Dendritic cell treated with granulocyte-macrophage colony-stimulating factor and Interleukin-4, amounts not matched to agents 40 ng/mL and 50 ng/mL, for 4 days (primary cell): ENCODE data around the gene SOAT1.
"Not testable (repeated sequence)": the region's sequence is repeated elsewhere in the genome, so short reads cannot be mapped to it uniquely, and the experiment has no call there.

ENCODE experiments used
- H3K27ac Mint-ChIP-seq: one replicate; pipeline ENCODE4 v1.8.0; 2022; ENCODE audit warnings: mild to moderate bottlenecking, mixed read lengths
- H3K27me3 Mint-ChIP-seq: one replicate; pipeline ENCODE4 v1.8.0; 2022; ENCODE audit warnings: mild to moderate bottlenecking, mixed read lengths
- H3K36me3 Mint-ChIP-seq: one replicate; pipeline ENCODE4 v1.8.0; 2022; ENCODE audit warnings: low read depth, mixed read lengths
- H3K4me1 Mint-ChIP-seq: one replicate; pipeline ENCODE4 v1.8.0; 2022; ENCODE audit warnings: low read depth, mixed read lengths
- H3K4me3 Mint-ChIP-seq: one replicate; pipeline ENCODE4 v1.8.0; 2022; ENCODE audit warnings: mild to moderate bottlenecking, moderate library complexity, mixed read lengths
- H3K9me3 Mint-ChIP-seq: one replicate; pipeline ENCODE4 v1.8.0; 2022; ENCODE audit warnings: mixed read lengths
- intact Hi-C: fragments of 100-400 bp; cut with micrococcal nuclease; formaldehyde crosslinking; loops from one replicate; pipeline ENCODE4 v1.15.0; 2022

Gene SOAT1

DNA sequence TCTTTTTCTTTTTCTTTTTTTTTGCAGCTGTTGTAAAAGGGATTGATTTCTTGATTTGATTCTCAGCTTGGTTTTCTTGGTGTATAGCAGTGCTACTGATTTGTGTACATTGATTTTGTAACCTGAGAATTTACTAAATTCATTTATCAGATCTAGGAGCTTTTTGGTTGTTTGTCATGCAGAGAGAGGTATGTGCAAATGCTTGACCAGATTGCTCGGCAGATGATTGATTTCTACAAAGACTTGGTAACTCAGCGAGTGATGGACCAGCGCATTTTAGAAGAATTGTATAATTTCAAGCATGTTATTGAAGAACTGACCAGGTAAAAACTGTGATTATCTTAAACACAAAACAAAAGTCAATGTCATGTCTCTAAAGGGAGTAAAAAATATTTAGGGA is 100.1 kb downstream of the SOAT1 start:
- no peaks in the 10 kb centered on the region for H3K4me1 Mint-ChIP-seq
- H3K36me3 Mint-ChIP-seq: no peaks in the 10 kb centered on the region
- intact Hi-C loops: no loop called here
- H3K27me3 Mint-ChIP-seq: peaks cover 2% of the 10 kb centered on the region
- peaks cover 27% of the 10 kb centered on the region for H3K9me3 Mint-ChIP-seq
- no peak overlapping the region for H3K4me3 Mint-ChIP-seq
- H3K27ac Mint-ChIP-seq: no peak overlapping the region

DNA sequence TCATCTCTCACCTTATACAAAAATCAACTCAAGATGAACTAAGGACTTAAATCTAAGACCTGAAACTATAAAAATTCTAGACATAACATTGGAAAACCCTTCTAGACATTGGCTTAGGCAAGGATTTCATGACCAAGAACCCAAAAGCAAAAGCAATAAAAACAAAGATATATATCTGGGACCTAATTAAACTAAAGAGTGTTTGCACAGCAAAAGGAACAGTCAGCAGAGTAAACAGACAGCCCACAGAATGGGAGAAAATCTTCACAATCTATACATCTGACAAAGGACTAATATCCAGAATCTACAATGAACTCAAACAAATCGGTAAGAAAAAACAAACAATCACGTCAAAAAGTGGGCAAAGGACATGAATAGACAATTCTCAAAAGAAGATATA is 105.8 kb downstream of the SOAT1 start:
- H3K4me1 Mint-ChIP-seq, intact Hi-C loops, H3K27ac Mint-ChIP-seq, H3K9me3 Mint-ChIP-seq, H3K4me3 Mint-ChIP-seq, H3K27me3 Mint-ChIP-seq, H3K36me3 Mint-ChIP-seq: not testable (repeated sequence)
